ENCODE measurements around the gene TEC.
"Not testable (repeated sequence)": the region's sequence is repeated elsewhere in the genome, so short reads cannot be mapped to it uniquely, and the experiment has no call there.

The TEC gene

DNA sequence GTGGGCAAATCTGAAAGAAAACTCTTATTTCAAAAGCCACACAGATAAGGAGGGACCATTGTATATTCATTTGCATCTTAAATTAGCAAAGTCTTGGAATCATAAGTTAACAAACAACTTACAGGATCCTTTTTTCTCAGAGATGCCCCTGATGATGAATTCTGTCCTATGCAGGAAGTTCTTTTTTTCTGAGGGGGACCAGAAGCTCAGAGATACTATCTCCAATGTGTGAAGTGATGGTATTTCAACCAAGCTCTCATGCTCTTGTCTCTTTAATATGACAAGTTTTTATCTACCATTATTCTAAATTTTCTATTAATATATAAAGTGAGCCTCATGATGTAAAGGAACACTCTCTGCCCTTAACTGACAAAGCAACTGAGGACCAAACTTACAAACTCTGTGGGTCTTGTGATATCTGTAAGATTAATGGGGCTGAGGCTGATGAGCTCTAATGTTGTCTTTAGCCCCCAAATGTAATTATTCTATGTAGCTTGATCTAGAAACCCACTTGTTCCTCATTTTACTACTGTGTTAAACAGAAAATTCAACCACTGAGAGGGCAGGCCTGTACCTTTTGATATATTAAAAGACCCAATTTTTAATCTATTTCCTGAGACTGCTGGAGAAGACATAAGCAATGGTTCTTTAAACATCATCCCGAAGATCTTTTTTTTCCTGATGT is 27.0 kb downstream of the TEC start:
- DNase-seq (ENCODE audit: low read depth in 2 of 2) = no peak

DNA sequence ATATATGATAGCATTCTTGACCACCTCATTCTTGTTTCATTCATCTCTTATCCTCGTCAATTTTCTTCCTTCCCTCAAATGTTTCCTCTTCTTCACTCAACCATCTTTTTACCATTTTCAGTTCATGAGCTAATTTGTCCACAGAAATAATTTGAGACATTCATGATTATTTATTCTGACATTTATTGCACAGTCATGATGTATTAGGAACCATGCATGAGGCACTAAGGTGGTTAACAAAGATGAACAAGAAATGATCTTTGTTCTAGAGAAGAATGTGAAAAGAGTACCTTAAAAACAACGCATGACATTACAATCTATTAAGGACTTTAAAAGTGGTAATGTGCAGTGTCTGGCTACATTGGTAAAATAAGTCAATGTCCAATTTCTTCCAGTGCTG is 27.9 kb downstream of the TEC start:
- DNase-seq (ENCODE audit: low read depth in 2 of 2) = no peak

DNA sequence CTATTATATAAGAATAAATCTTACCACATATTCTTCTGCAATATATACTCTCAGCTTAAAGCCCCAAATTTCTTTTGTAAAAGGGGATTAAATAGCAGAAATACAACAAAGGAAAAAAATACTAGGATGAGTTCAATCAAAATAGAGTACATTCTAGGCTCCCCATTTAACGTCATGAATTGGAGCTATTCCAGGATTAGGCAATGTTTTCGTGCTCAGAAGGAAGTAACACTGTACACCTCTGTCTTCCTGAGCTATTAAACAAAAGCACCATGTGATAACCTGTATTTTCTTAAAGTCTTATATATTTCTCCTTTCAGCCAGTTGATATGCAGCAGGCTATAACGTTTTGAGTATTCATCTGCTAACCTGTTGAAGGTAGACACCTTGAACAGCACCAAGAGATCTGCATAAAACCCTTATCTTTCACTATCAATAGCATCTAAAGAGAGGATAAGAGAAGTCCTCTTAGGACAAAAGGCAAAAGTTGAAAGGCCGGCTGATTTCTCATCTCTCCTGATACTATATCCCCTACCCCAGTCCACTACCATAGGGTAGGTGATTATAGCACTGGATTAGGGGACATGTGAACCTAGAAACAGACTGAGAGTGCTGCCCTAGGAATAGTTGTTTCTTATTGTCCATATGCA is 31.5 kb downstream of the TEC start:
- DNase-seq (ENCODE audit: low read depth in 2 of 2) = no peak

GRCh38 chr4:48235050-48235449 is 34.6 kb downstream of the TEC start:
- no peak for DNase-seq (ENCODE audit: low read depth in 2 of 2)

DNA sequence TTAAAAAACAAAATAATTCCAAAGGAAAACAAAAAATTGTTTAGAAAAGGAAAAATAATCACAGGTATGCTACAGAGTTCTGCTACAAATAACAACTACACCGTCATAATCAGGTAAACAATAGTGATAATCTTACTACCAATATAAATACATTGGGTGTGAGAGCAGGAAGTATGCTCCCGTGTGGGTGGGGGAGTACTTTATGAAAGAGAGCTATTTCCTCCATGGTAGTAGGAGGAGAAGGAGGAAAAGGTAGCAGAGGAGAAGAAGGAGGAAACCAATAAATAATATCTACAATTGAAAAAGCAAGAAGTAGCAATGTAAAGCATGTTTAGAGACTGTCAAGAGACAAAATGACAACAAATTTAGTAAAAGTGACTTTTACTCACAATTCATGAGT is 35.1 kb downstream of the TEC start:
- no peak for DNase-seq (ENCODE audit: low read depth in 2 of 2)

- DNase-seq (ENCODE audit: low read depth in 2 of 2) = no peak
Observed at GRCh38 chr4:48228949-48229348, 40.7 kb downstream of the TEC start.

- DNase-seq (ENCODE audit: low read depth in 2 of 2) = no peak
Observed at GRCh38 chr4:48227662-48228061, 42.0 kb downstream of the TEC start.

DNA sequence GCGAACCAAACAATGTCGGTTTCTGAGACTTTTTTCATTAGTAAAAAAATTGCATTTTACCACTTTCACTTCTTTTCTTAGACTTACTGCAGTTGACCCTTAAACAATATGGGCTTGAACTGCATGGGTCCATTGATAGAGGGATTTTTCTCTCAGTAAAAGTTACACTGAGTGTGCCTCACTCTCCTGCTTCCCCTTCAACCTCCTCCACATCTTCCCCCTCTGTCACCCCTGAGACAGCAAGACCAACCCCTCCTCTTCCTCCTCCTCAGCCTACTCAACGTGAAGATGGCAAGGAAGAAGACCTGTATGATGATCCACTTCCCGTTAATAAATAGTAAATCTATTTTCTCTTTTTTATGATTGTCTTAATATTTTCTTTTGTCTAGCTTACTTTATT is 43.4 kb downstream of the TEC start:
- DNase-seq (ENCODE audit: low read depth in 2 of 2) = no peak

DNA sequence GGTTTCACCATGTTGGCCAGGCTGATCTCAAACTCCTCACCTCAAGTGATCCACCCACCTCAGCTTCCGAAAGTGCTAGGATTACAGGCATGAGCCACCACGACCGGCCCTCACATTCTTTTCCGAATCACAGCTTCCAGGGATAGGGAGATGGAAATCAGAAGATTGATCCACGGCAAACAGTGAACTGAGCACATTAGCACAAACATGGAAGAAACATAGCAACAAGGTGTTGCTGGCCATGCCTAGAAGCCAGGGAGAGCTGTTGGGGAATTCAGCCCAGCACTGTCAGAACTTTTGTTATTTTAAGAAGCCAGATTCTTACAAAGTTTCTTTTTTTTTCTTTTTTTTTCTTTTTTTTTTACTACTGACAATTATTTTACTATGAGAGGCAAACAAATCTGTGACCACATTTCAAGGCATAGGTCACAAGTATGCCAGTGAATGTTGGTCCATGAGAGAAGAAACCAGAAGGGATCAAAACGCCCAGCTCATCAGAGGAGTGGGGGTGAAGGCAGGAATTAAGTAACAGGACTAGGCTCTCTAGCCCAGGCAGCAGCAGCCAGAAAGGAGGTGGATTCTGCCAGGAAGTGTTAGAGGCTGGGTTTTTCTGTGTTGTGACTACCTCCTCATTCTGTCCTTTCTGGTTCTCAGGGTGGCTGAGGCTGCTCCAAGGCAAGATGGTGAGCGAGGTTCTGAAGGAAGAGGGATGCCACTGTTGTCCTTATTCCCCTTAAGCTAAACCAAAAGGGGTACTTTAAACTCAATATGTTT is 44.1 kb downstream of the TEC start:
- DNase-seq (ENCODE audit: low read depth in 2 of 2) = no peak

GRCh38 chr4:48224606-48225005 is 45.0 kb downstream of the TEC start:
- DNase-seq (ENCODE audit: low read depth in 2 of 2) = no peak

DNA sequence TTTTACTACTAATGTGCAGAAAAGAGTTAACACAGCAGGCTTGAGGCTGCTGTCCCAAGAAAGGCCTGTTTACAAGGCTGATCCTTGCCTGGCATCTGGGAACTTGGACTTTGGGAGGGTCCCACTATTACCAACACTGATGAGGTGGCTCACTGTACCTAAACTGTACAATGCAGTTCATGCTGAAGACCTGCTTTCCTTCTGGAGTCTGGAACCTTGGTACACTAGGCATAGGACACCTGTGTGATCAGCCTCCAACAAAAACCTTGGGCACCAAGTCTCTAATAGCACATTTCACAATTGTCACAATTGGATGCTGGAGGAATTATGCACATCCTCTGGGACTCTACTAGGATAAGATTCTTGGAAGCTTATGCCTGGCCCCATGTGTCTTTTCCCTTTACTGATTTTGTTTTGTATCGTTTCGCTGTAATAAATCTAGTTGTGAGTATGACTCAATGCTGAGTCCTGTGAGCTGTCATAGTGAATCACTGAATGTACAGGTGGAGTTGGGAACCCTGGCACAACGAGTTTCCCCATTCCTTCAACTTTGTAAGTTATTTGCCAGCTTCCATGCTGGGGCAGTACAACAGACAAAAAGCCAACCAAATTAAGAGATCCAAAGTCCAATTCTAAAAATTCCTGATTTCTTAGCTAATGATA is 45.9 kb downstream of the TEC start:
- no peak for DNase-seq (ENCODE audit: low read depth in 2 of 2)

- DNase-seq (ENCODE audit: low read depth in 2 of 2) = no peak
Observed at GRCh38 chr4:48222491-48222890, 47.1 kb downstream of the TEC start.

GRCh38 chr4:48219430-48219829 is 50.2 kb downstream of the TEC start:
- not testable (repeated sequence) for DNase-seq (ENCODE audit: low read depth in 2 of 2)

GRCh38 chr4:48216563-48216962 is 53.1 kb downstream of the TEC start:
- no peak for DNase-seq (ENCODE audit: low read depth in 2 of 2)

DNA sequence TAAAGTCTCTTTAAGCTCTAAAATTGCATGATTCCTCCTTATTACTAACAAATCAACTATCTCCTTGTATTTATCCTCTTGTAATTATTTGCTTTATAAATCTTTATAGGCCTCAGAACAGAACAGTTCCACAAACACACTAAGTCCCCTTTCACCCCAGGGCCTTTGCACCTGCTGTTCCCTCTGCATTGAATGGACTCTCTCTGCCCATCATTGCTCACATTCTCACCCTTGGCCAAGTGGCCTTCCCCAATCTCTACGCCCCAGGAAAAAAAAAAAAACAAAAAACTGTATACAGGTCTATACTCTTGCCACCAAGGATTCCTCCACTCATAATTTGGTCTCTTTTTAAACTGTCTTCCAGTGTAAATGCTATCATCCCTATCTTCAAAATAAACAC is 53.7 kb downstream of the TEC start:
- no peak for DNase-seq (ENCODE audit: low read depth in 2 of 2)

GRCh38 chr4:48212165-48212564 is 57.5 kb downstream of the TEC start:
- DNase-seq (ENCODE audit: low read depth in 2 of 2) = no peak

GRCh38 chr4:48210966-48211328 is 58.7 kb downstream of the TEC start:
- DNase-seq (ENCODE audit: low read depth in 2 of 2) = no peak

DNA sequence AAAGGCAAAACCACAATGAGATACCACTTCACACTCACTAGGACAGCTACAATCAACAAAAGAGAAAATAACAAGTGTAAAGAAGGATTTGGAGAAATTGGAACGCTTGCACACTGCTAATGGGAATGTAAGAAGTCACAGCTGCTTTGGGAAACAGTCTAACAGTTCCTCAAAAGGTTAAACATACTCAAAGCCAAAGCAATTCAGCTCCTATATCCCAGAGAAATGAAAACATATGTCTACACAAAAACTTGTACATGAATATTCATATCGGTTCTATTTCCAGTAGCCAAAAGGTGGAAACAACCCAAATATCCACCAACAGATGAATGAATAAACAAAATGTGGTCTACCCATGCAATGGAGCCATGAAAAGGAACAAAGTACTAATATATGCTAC is 64.0 kb downstream of the TEC start:
- no peak for DNase-seq (ENCODE audit: low read depth in 2 of 2)

- DNase-seq (ENCODE audit: low read depth in 2 of 2) = no peak
Observed at GRCh38 chr4:48205107-48205506, 64.5 kb downstream of the TEC start.

- DNase-seq (ENCODE audit: low read depth in 2 of 2) = no peak
Observed at GRCh38 chr4:48203819-48204218, 65.8 kb downstream of the TEC start.

DNA sequence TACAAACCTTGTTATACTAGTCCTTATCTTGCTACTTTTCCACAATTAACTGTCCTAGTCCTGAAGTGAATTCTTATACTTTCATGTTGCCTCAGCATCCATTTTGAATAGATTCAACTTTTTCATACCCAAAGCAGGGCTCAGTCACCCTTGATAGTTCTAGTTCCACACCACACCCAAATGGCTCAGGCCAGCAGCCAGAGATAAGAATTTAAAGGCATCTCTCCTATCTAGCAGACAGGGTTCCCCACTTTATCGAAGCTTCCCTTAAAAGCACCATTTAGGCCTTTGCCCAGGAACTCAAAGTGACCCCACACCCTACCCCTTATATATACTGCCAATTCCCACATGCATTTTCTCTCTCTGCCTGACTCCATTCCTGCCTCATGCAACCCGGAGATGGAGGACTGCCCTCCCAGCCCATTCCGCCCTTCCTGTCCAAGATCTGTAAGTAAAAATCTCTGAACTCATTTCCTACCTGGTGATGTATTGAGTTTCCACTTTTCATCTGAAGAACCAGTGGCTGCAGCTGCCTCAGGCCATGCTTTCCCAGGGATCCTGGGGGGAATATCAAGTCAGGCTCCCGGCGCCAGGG is 71.9 kb downstream of the TEC start:
- no peak for DNase-seq (ENCODE audit: low read depth in 2 of 2)

All from stimulated activated CD8-positive, alpha-beta memory T cell treated with anti-CD3 and anti-CD28 coated beads, Interleukin-7, amount 100 ng/mL, for 1 hour (primary cell).